ENCODE data around the gene KMT2B. TPM values are rescaled to one million over a fixed set of nuclear protein-coding genes. Genes with fewer than 3 reads are reported as not detected.

Gene KMT2B
- total RNA-seq (10 to 100 TPM; 16.7 to 28.4 (median 23.8) TPM), polyA plus RNA-seq (10 to 100 TPM; 56.0 to 59.9 TPM)

DNA sequence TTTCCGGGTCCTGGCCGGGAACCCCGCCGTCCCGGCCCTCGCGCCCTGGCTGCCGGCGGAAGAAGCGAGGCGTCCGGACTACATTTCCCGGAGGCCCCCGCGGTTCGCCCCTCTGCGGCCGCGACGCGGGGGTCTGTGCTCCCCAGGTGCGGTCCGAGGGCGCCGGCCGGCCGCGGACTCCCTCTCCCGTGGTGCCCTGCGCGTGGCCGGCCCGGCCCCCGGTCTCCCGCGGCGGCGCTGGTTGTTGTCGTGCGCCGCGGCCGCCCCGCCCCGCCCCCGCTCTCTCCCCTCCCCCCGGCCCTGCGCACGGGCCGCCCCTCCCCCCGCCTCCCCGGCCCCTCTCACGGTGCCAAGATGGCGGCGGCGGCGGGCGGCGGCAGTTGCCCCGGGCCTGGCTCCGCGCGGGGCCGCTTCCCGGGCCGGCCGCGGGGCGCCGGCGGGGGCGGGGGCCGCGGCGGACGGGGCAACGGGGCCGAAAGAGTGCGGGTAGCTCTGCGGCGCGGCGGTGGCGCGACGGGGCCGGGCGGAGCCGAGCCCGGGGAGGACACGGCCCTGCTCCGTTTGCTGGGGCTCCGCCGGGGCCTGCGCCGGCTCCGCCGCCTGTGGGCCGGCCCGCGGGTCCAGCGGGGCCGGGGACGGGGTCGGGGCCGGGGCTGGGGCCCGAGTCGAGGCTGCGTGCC, at the start of gene KMT2B:
Gene KMT2B, plus strand, starts transcription at position 339 of the 680 bp plus-strand sequence. Its CDS starts 16 bp downstream, at position 355.
- 1% methylated on average over 54 to 101 of the region's 109 CpGs for WGBS, 2 donors
- Histone ChIP-seq H3K4me1 (peaks cover 6 to 15% (median 8%) of the 10 kb centered on the region in 3 donors), H3K36me3 (peaks cover 5 to 13% (median 12%) of the 10 kb centered on the region in 3 donors), H3K27ac (peak within 1 kb of the TSS; percentile 65 to 85 (median 76)), H3K27me3 (no peaks in the 10 kb centered on the region), H3K4me3 (peak within 1 kb of the TSS; percentile 83 to 92 (median 90)), H3K9me3 (no peaks in the 10 kb centered on the region)
- ATAC-seq (peak in 3 of 4 donors; percentile 71 to 73 (median 71)), DNase-seq (peak in 2 of 6 donors; percentile 94 to 97), FAIRE-seq (no peak)
- TF ChIP-seq, protein P1, sequence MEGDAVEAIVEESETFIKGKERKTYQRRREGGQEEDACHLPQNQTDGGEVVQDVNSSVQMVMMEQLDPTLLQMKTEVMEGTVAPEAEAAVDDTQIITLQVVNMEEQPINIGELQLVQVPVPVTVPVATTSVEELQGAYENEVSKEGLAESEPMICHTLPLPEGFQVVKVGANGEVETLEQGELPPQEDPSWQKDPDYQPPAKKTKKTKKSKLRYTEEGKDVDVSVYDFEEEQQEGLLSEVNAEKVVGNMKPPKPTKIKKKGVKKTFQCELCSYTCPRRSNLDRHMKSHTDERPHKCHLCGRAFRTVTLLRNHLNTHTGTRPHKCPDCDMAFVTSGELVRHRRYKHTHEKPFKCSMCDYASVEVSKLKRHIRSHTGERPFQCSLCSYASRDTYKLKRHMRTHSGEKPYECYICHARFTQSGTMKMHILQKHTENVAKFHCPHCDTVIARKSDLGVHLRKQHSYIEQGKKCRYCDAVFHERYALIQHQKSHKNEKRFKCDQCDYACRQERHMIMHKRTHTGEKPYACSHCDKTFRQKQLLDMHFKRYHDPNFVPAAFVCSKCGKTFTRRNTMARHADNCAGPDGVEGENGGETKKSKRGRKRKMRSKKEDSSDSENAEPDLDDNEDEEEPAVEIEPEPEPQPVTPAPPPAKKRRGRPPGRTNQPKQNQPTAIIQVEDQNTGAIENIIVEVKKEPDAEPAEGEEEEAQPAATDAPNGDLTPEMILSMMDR (IDR thresholded peaks at IDR 0.05), result no peak
- intact Hi-C loops (cut with DNase I), result no loop called here

DNA sequence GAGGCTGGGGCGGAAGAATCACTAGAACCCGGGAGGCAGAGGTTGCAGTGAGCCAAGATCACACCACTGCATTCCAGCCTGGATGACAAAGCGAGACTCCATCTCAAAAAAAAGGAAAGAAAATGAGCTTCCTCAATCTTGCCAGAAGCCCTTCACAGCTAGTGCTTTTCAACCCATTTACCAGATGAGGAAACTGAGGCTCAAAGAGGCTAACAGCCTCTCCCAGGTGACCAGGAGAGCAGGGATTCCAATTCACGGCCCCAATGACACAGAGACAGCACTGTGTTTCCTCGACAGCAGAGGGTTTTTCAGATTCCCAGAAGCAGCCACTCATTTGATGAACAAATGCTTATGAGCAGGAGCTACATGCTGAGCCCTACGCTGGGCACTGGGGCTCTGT, 48.2 kb upstream of the KMT2B start:
- WGBS, 2 donors, result 60 to 71% methylated on average over 6 of the region's 6 CpGs
- no peak for FAIRE-seq

DNA sequence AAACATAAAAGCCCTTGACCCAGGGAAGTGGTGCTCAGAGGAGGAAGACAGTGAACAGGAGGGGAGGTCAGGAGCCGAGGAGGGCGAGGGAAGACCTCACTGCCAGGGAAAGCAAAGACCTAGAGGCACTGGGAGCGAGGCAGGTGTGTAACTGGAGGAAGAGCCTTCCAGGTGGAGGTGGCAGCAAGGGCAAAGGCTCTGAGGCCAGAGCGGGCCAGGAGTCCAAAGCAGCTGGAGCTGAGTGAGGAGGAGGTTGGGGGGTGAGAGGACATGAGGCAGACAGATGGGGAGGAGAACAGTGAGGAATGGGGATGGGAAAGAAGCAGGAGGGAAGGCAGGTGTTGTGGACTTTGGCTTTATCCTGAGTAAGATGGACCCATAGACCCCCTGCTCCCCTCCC, 47.8 kb upstream of the KMT2B start:
- intact Hi-C loops (cut with DNase I), result no loop called here
- 40 to 51% methylated on average over 4 of the region's 4 CpGs for WGBS, 2 donors
- TF ChIP-seq, protein P1 (IDR thresholded peaks at IDR 0.05), result no peak
- no peak for DNase-seq
- no peak for FAIRE-seq
- Histone ChIP-seq H3K4me3 (no peak overlapping the region), H3K27ac (no peak overlapping the region), H3K9me3 (no peaks in the 10 kb centered on the region), H3K4me1 (peaks cover 0 to 4% (median 0%) of the 10 kb centered on the region in 3 donors), H3K36me3 (no peaks in the 10 kb centered on the region), H3K27me3 (peaks cover 0 to 5% (median 1%) of the 10 kb centered on the region in 4 donors)
- no peak for ATAC-seq

More for the DNA sequence above, 48.2 kb upstream of the KMT2B start:
- ATAC-seq (no peak), DNase-seq (no peak)
- no peaks in the 10 kb centered on the region for H3K36me3 ChIP-seq
- TF ChIP-seq, protein P1 (IDR thresholded peaks at IDR 0.05), result no peak
- no peak overlapping the region for H3K4me3 ChIP-seq
- H3K4me1 ChIP-seq, result peaks cover 0 to 4% (median 0%) of the 10 kb centered on the region in 3 donors
- peaks cover 0 to 5% (median 1%) of the 10 kb centered on the region in 4 donors for H3K27me3 ChIP-seq
- H3K27ac ChIP-seq, result no peak overlapping the region
- H3K9me3 ChIP-seq, result no peaks in the 10 kb centered on the region
- intact Hi-C loops (cut with DNase I), result no loop called here

GRCh38 chr19:35670686-35671085, 47.1 kb upstream of the KMT2B start:
- no peak for ATAC-seq
- Histone ChIP-seq H3K27me3 (peaks cover 0 to 5% (median 1%) of the 10 kb centered on the region in 4 donors), H3K4me3 (no peak overlapping the region), H3K36me3 (no peaks in the 10 kb centered on the region), H3K9me3 (no peaks in the 10 kb centered on the region), H3K4me1 (peaks cover 0 to 4% (median 0%) of the 10 kb centered on the region in 3 donors), H3K27ac (no peak overlapping the region)
- TF ChIP-seq, protein P1 (IDR thresholded peaks at IDR 0.05), result no peak
- 83 to 88% methylated on average over 1 of the region's 1 CpG for WGBS, 2 donors
- FAIRE-seq, result no peak
- no peak for DNase-seq
- intact Hi-C loops (cut with DNase I), result no loop called here

- no peak overlapping the region for H3K4me3 ChIP-seq
- DNase-seq (no peak), ATAC-seq (peak in 1 of 4 donors; percentile 25), FAIRE-seq (no peak)
- TF ChIP-seq, protein P1 (IDR thresholded peaks at IDR 0.05), result no peak
- H3K36me3 ChIP-seq, result no peaks in the 10 kb centered on the region
- intact Hi-C loops (cut with DNase I), result no loop called here
- H3K9me3 ChIP-seq, result no peaks in the 10 kb centered on the region
- no peak overlapping the region for H3K27ac ChIP-seq
- H3K4me1 ChIP-seq, result peaks cover 0 to 4% (median 0%) of the 10 kb centered on the region in 3 donors
- H3K27me3 ChIP-seq, result peaks cover 0 to 5% (median 1%) of the 10 kb centered on the region in 4 donors
- WGBS, 2 donors, result 14 to 16% methylated on average over 3 of the region's 3 CpGs
Measured at GRCh38 chr19:35671818-35672217, 46.0 kb upstream of the KMT2B start.
